Endothelial cell of umbilical vein (primary cell): ENCODE measurements around the gene GRIA1.

Experiments
- POLR2A ChIP-seq: IDR thresholded peaks from 2 replicates; pipeline ENCODE4 v1.6.1; 2012; ENCODE audit warnings: low read depth, mild to moderate bottlenecking, control low read depth, low read length
- POLR2AphosphoS5 ChIP-seq: IDR thresholded peaks from 2 replicates; pipeline ENCODE4 v1.6.1; 2012; ENCODE audit warnings: low read depth, mild to moderate bottlenecking, control low read depth, low read length, moderate library complexity; ENCODE audit not compliant: insufficient read depth
- TF ChIP-seq, protein P1 (sequence below), 2 donors: IDR thresholded peaks; 1 replicate in 1 of 2; 2 replicates in 1 of 2; pipeline ENCODE4 v1.5.1; 2011; ENCODE audit warnings: low read length in 2 of 2, mild to moderate bottlenecking in 2 of 2, moderate library complexity in 2 of 2, control low read depth in 1 of 2, inconsistent platforms in 1 of 2, low read depth in 1 of 2; ENCODE audit not compliant: insufficient read depth in 1 of 2; ENCODE audit errors: extremely low read depth in 1 of 2

DNA sequence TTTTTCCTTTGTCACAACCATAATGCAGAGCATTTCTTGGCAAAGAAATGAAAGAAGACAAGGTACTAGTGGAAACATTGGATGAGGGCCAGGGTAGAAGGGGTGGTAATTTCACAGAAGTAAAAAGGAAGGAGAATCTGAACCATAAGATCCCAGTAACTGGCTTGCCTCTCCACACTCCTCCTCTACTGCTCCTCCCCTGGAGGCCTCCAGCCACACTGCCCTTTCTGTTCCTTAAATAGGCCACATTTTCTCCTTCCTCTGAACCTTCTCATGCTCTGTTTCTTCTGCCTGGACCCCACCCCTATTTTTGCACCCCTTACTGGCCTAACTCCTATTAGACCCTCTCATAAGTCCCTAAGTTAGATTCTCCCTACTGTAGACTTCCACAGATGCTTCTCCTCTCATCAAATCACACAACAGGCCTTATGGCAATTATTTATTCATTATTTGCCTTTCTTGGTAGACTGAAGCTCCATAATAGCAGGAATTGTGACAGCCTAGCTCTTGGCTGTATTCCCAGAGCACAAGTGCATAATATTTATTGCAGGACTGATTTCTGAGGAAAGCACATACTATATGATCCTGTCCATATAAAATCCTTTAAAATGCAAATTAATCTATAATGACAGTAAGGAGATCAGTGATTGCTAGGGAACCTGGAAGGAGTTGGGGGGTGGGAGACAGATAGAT lies 31.3 kb upstream of the GRIA1 start:
- TF ChIP-seq, protein P1, sequence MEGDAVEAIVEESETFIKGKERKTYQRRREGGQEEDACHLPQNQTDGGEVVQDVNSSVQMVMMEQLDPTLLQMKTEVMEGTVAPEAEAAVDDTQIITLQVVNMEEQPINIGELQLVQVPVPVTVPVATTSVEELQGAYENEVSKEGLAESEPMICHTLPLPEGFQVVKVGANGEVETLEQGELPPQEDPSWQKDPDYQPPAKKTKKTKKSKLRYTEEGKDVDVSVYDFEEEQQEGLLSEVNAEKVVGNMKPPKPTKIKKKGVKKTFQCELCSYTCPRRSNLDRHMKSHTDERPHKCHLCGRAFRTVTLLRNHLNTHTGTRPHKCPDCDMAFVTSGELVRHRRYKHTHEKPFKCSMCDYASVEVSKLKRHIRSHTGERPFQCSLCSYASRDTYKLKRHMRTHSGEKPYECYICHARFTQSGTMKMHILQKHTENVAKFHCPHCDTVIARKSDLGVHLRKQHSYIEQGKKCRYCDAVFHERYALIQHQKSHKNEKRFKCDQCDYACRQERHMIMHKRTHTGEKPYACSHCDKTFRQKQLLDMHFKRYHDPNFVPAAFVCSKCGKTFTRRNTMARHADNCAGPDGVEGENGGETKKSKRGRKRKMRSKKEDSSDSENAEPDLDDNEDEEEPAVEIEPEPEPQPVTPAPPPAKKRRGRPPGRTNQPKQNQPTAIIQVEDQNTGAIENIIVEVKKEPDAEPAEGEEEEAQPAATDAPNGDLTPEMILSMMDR (IDR thresholded peaks at IDR 0.05; ENCODE audit: extremely low read depth in 1 of 2, insufficient read depth in 1 of 2, low read depth in 1 of 2, low read length in 2 of 2) = no peak
- no peak for TF ChIP-seq POLR2A
- TF ChIP-seq POLR2AphosphoS5 = no peak
